Measurements from ENCODE around the gene LY6G6F. TPM values are rescaled to one million over a fixed set of nuclear protein-coding genes. Genes with fewer than 3 reads are reported as not detected.

Gene LY6G6F, protein sequence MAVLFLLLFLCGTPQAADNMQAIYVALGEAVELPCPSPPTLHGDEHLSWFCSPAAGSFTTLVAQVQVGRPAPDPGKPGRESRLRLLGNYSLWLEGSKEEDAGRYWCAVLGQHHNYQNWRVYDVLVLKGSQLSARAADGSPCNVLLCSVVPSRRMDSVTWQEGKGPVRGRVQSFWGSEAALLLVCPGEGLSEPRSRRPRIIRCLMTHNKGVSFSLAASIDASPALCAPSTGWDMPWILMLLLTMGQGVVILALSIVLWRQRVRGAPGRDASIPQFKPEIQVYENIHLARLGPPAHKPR
- total RNA-seq (not detected), polyA plus RNA-seq (not detected)
- long read RNA-seq, donor 1, result 0 reads
- long read RNA-seq, donor 2, result 0 reads
- long read RNA-seq, donor 3, result 0 reads
- long read RNA-seq, donor 4, result 0 reads
- long read RNA-seq, donor 5, result 0 reads
- long read RNA-seq, donor 6, result 0 reads
- long read RNA-seq, donor 7, result 0 reads
- long read RNA-seq, donor 8, result 0 reads
- long read RNA-seq, donor 9, result 0 reads
- long read RNA-seq, donor 10, result 0 reads

DNA sequence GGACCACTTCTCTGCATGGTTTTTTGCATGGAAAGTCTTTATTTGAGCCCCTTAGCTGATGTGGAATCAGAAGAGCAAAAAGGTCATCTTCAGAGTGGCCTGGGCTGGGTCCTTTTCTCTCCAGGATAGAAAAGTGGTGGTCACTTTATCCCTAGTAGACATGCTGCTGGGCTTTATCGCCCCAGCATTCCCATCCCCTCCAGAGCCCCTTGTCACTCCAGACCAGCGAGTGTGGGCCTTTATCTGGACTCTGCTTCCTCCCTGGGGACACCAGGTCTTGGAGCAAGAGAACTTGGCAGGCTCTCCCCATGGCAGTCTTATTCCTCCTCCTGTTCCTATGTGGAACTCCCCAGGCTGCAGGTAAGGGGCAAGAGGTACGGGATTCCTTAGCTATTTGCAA is at the start of gene LY6G6F:
Gene LY6G6F, plus strand, starts transcription at position 268 of the 400 bp plus-strand sequence. Its CDS starts 41 bp downstream, at position 309.
- TF ChIP-seq POLR2A (IDR thresholded peaks at IDR 0.05) (no peak), CTCF (IDR thresholded peaks at IDR 0.05) (no peak), EP300 (IDR thresholded peaks at IDR 0.05) (no peak), POLR2AphosphoS5 (IDR thresholded peaks at IDR 0.05) (no peak)
- no peak for DNase-seq
- Histone ChIP-seq H3K36me3 (no peaks in the 10 kb centered on the region), H3K4me3 (no peak within 1 kb of the TSS), H3K27ac (no peak within 1 kb of the TSS), H3K4me1 (peaks cover 8 to 25% (median 13%) of the 10 kb centered on the region in 4 donors), H3K27me3 (peaks cover 0 to 4% (median 0%) of the 10 kb centered on the region in 3 donors), H3K9me3 (no peaks in the 10 kb centered on the region)
- intact Hi-C loops (cut with DNase I; ENCODE audit: low total_unique reads), result no loop called here
- WGBS, 5 donors, result 44 to 65% (median 53%) methylated on average over 3 of the region's 3 CpGs

GRCh38 chr6:31657406-31658157 is 49.1 kb upstream of the LY6G6F start:
- H3K27me3 ChIP-seq, result no peaks in the 10 kb centered on the region
- intact Hi-C loops (cut with DNase I; ENCODE audit: low total_unique reads), result no loop called here
- H3K9me3 ChIP-seq, result no peaks in the 10 kb centered on the region
- 71 to 82% (median 80%) methylated on average over 6 of the region's 6 CpGs for WGBS, 5 donors
- no peak overlapping the region for H3K4me3 ChIP-seq
- peaks cover 33 to 78% (median 69%) of the 10 kb centered on the region in 4 donors for H3K4me1 ChIP-seq
- no peak for DNase-seq
- no peak for TF ChIP-seq POLR2AphosphoS5 (IDR thresholded peaks at IDR 0.05)
- no peak for TF ChIP-seq CTCF (IDR thresholded peaks at IDR 0.05)
- no peak for TF ChIP-seq POLR2A (IDR thresholded peaks at IDR 0.05)
- no peak for TF ChIP-seq EP300 (IDR thresholded peaks at IDR 0.05)
- H3K36me3 ChIP-seq, result peaks cover 13 to 42% (median 40%) of the 10 kb centered on the region in 4 donors
- H3K27ac ChIP-seq, result peak overlapping the region in 3 of 5 donors; percentile 0 to 91 (median 6)

DNA sequence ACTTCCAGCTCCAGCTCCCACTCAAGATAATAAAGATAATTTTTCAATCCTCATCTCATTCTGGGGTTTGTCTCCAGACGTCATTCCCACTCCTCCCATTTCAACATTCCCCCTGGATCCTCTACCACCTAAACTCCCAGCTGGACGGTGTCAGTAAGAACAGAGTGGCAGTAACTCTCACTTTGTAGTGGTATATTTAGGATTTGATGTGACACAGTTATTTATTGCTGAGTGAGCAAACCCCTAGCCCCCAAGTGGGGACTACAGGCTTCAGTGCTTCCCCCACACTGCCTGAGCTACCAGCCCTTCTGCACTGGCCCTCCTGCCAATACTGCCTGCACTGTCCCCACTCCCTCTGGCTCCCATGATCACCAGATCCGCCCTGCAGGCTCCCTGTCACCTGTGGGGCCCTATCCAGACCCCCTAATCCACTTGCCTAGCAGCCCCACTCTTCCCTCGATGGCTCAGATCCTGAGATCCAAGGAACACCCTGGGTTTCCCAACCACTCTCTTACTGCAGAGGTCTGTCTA is 48.4 kb upstream of the LY6G6F start:
- peak overlapping the region in 3 of 5 donors; percentile 87 to 92 (median 91) for H3K27ac ChIP-seq
- intact Hi-C loops (cut with DNase I; ENCODE audit: low total_unique reads), result no loop called here
- no peak for TF ChIP-seq EP300 (IDR thresholded peaks at IDR 0.05)
- TF ChIP-seq CTCF (IDR thresholded peaks at IDR 0.05), result no peak
- no peak for TF ChIP-seq POLR2AphosphoS5 (IDR thresholded peaks at IDR 0.05)
- TF ChIP-seq POLR2A (IDR thresholded peaks at IDR 0.05), result no peak
- peak overlapping the region in 1 of 4 donors; percentile 83 for H3K4me3 ChIP-seq
- H3K36me3 ChIP-seq, result peaks cover 14 to 47% (median 44%) of the 10 kb centered on the region in 4 donors
- H3K4me1 ChIP-seq, result peaks cover 34 to 82% (median 73%) of the 10 kb centered on the region in 4 donors
- WGBS, 5 donors, result 77 to 88% (median 84%) methylated on average over 4 of the region's 4 CpGs
- H3K27me3 ChIP-seq, result no peaks in the 10 kb centered on the region
- no peak for DNase-seq
- no peaks in the 10 kb centered on the region for H3K9me3 ChIP-seq
